Gastroesophageal sphincter (tissue), 4 donors: Measurements from ENCODE around the gene ZNF30. TPM values are rescaled to one million over a fixed set of nuclear protein-coding genes. Genes with fewer than 3 reads are reported as not detected.
"Not testable (repeated sequence)": the region's sequence is repeated elsewhere in the genome, so short reads cannot be mapped to it uniquely, and the experiment has no call there.

Experiments
- ATAC-seq: fragments of 150-250 bp; one replicate; pipeline ENCODE4 v1.9.1; 2016; ENCODE audit warnings: mild to moderate bottlenecking, moderate library complexity
- H3K27ac ChIP-seq, 4 donors: fragments of 200-600 bp; sonication (generic) in 3 of 4; 1 replicate in 3 of 4; 2 replicates in 1 of 4; pipeline ENCODE4 v1.5.1; 2016 to 2019
- H3K27me3 ChIP-seq: fragments of 200-600 bp; sonication (generic); one replicate; pipeline ENCODE4 v1.5.1; 2019
- H3K36me3 ChIP-seq, 2 donors: fragments of 200-600 bp; sonication (generic); one replicate each; pipeline ENCODE4 v1.5.1; 2019; ENCODE audit warnings: control low read depth in 1 of 2
- H3K4me1 ChIP-seq, 3 donors: fragments of 200-600 bp; sonication (generic); 1 replicate in 2 of 3; 2 replicates in 1 of 3; pipeline ENCODE4 v1.5.1; 2016 to 2019; ENCODE audit warnings: control low read depth in 2 of 3
- H3K4me3 ChIP-seq, 2 donors: fragments of 200-600 bp; sonication (generic); one replicate each; pipeline ENCODE4 v1.5.1; 2019; ENCODE audit warnings: mild to moderate bottlenecking in 1 of 2, moderate library complexity in 1 of 2
- H3K9me3 ChIP-seq, 3 donors: fragments of 200-600 bp; sonication (generic); one replicate each; pipeline ENCODE4 v1.5.1; 2017 to 2019; ENCODE audit warnings: control low read depth in 2 of 3
- CTCF ChIP-seq, 4 experiments: fragments of 200-600 bp in 2 of 4; fragments of 450-650 bp in 2 of 4; sonication (generic) in 1 of 4; IDR thresholded peaks; one replicate each; pipeline ENCODE4 v1.5.1; 2017 to 2019; ENCODE audit warnings: antibody characterized with exemption in 4 of 4, mild to moderate bottlenecking in 2 of 4, moderate library complexity in 2 of 4
- EP300 ChIP-seq: sonication (generic); formaldehyde crosslinking; IDR thresholded peaks from one replicate; pipeline ENCODE4 v1.6.1; 2017; ENCODE audit warnings: antibody characterized with exemption, mild to moderate bottlenecking
- POLR2A ChIP-seq, 2 donors: fragments of 450-650 bp; IDR thresholded peaks; one replicate each; pipeline ENCODE4 v1.6.1; 2017; ENCODE audit warnings: antibody characterized with exemption in 2 of 2, mild to moderate bottlenecking in 2 of 2, moderate library complexity in 1 of 2
- POLR2AphosphoS5 ChIP-seq: sonication (generic); formaldehyde crosslinking; IDR thresholded peaks from one replicate; pipeline ENCODE4 v1.6.1; 2017; ENCODE audit warnings: antibody characterized with exemption
- WGBS, 2 donors: methylation state at CpG; one replicate each; pipeline ENCODE4 v1.1.5; 2018; ENCODE audit warnings: low coverage in 1 of 2; 5-methylcytosine and 5-hydroxymethylcytosine counted together
- total RNA-seq, 4 donors: library from RNA; depleted of rRNA; stranded (reverse); fragments of >200 nt; gene quantifications; one replicate each; pipeline ENCODE4 v1.1.0, GENCODE V29; 2016

ZNF30 gene
- total RNA-seq, 4 donors from 2014 or later: 0.94 to 2.8 (median 2.4) TPM

GRCh38 chr19:34900245-34900644 is 26.5 kb upstream of the ZNF30 start:
- Histone ChIP-seq H3K27ac (no peak overlapping the region), H3K9me3 (peaks cover 0 to 10% (median 0%) of the 10 kb centered on the region in 3 donors), H3K4me3 (no peak overlapping the region), H3K4me1 (no peaks in the 10 kb centered on the region), H3K27me3 (peaks cover 32% of the 10 kb centered on the region), H3K36me3 (no peaks in the 10 kb centered on the region)
- WGBS, 2 donors: 63 to 89% methylated on average over 2 of the region's 2 CpGs
- no peak for ATAC-seq
- no peak for TF ChIP-seq EP300
- TF ChIP-seq POLR2AphosphoS5: no peak
- TF ChIP-seq POLR2A (IDR thresholded peaks at IDR 0.05): no peak
- TF ChIP-seq CTCF (IDR thresholded peaks at IDR 0.05): no peak

DNA sequence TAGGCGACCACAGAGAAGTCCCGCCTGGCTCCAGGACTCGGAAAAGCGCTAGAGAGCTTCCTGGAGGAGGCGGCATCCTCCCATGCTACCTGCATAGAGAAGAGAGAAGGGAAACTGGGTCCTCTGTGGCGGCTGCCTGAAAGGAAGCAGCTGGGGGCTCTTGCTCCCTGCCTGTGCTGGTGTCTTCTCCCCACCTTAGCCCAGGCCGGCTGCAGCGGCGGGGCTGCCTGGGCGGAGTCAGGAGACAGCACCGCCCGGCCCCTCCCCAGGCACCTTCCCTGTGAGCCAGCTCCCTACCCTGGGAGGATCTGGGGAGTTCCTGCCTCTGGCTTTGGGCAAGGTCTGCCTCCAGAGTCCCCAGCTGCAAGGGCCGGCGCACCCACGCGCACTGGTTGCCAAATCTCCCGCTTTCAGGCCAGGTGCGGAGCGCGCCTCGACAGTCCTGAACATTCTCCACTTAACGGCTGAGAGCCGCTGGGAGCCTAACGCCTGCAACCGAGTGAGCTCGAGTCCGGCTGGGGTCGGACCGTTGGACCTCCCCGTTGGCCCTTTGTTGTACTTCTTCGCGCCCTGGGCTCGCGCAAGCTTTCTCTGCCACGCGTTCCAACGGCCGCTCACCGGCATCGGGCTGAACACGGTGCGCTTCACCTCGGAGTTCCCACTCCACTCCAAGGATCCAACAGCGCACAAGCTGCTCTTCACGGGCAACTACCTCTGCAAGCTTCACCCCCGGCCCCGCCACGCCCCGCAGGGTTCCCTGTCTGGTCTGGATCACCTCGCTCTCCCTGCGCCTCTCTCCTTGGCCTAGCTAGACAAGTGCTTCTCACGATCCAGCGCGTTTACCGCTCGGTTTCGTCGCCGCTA is 21.8 kb upstream of the ZNF30 start:
- no peaks in the 10 kb centered on the region for H3K4me1 ChIP-seq
- no peak for ATAC-seq
- no peak overlapping the region for H3K4me3 ChIP-seq
- no peaks in the 10 kb centered on the region for H3K9me3 ChIP-seq
- peaks cover 68% of the 10 kb centered on the region for H3K27me3 ChIP-seq
- H3K27ac ChIP-seq: no peak overlapping the region
- H3K36me3 ChIP-seq: no peaks in the 10 kb centered on the region
- 0 to 3% methylated on average over 7 to 23 of the region's 59 CpGs for WGBS, 2 donors
- TF ChIP-seq POLR2A (IDR thresholded peaks at IDR 0.05): no peak
- TF ChIP-seq POLR2AphosphoS5: no peak
- no peak for TF ChIP-seq CTCF (IDR thresholded peaks at IDR 0.05)
- no peak for TF ChIP-seq EP300

DNA sequence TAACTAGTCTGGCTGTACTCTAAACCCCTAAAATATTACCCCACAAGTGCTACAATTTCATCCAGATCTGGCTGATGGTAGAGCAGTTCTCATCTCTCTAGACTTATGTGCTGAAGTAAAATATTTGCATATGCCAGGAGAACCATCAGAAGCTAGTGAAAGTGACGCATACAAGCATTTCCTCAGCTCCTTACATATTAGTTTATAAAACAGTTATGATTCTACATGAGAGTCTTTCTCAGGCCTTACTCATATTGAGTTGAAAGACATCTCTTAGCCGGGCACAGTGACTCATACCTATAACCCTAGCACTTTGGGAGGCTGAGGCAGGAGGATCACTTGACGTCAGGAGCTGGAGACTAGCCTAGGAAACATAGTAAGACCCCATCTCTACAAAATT is 15.9 kb upstream of the ZNF30 start:
- Histone ChIP-seq H3K27me3 (peaks cover 55% of the 10 kb centered on the region), H3K36me3 (no peaks in the 10 kb centered on the region), H3K9me3 (peaks cover 0 to 17% (median 0%) of the 10 kb centered on the region in 3 donors), H3K27ac (no peak overlapping the region), H3K4me1 (no peaks in the 10 kb centered on the region), H3K4me3 (no peak overlapping the region)
- 89 to 95% methylated on average over 2 of the region's 3 CpGs for WGBS, 2 donors
- ATAC-seq: no peak
- TF ChIP-seq EP300 (no peak), POLR2AphosphoS5 (no peak), CTCF (IDR thresholded peaks at IDR 0.05) (no peak), POLR2A (IDR thresholded peaks at IDR 0.05) (no peak)

- not testable (repeated sequence) for H3K4me3 ChIP-seq, ATAC-seq, H3K36me3 ChIP-seq, H3K27me3 ChIP-seq, H3K4me1 ChIP-seq, H3K27ac ChIP-seq
- H3K9me3 ChIP-seq: peaks cover 0 to 38% (median 0%) of the 10 kb centered on the region in 3 donors
- 65 to 96% methylated on average over 3 of the region's 3 CpGs for WGBS, 2 donors
These were observed 9.6 kb upstream of the ZNF30 start for GRCh38 chr19:34917144-34917543.

DNA sequence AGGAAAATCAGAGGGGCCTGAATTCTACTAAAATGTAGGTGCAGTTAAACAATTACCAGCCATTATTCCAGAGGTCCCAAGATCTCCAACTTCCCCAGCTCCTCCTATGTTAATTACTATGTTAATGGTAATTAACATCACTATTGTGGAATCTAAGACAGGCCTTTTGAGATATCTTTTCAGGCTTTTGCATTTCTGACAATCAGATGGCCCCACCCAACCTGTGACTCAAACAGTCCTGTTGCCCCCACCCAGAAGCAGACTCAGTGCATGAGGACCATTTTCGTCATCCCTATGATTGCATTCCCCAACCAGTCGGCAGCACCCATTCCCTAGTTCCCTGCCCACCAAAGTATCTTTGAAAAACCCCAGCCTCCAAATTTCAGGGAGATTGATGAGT is 8.5 kb upstream of the ZNF30 start:
- no peaks in the 10 kb centered on the region for H3K4me1 ChIP-seq
- peaks cover 0 to 32% (median 0%) of the 10 kb centered on the region in 3 donors for H3K9me3 ChIP-seq
- no peak overlapping the region for H3K4me3 ChIP-seq
- 80 to 85% methylated on average over 2 of the region's 2 CpGs for WGBS, 2 donors
- TF ChIP-seq POLR2A (IDR thresholded peaks at IDR 0.05): no peak
- TF ChIP-seq CTCF (IDR thresholded peaks at IDR 0.05): no peak
- TF ChIP-seq POLR2AphosphoS5: no peak
- TF ChIP-seq EP300: no peak
- ATAC-seq: no peak
- no peak overlapping the region for H3K27ac ChIP-seq
- no peaks in the 10 kb centered on the region for H3K36me3 ChIP-seq
- peaks cover 4% of the 10 kb centered on the region for H3K27me3 ChIP-seq

DNA sequence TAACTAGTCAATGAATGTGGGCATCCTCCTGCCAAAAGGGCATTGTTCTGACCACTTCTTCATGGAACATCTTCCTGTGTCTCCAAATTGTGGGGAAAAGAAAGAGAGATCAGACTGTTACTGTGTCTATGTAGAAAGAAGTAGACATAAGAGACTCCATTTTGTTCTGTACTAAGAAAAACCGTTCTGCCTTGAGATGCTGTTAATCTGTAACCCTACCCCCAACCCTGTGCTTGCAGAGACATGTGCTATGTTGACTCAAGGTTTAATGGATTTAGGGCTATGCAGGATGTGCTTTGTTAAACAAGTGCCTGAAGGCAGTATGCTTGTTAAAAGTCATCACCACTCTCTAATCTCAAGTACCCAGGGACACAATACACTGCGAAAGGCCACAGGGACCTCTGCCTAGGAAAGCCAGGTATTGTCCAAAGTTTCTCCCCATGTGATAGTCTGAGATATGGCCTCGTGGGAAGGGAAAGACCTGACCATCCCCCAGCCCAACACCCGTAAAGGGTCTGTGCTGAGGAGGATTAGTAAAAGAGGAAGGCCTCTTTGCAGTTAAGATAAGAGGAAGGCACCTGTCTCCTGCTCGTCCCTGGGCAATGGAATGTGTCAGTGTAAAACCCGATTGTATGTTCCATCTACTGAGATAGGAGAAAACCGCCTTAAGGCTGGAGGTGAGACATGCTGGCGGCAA is 6.5 kb upstream of the ZNF30 start:
- H3K27ac ChIP-seq, ATAC-seq, H3K36me3 ChIP-seq, H3K27me3 ChIP-seq, H3K4me1 ChIP-seq, H3K4me3 ChIP-seq: not testable (repeated sequence)
- 54 to 69% methylated on average over 5 of the region's 8 CpGs for WGBS, 2 donors
- peaks cover 0 to 26% (median 0%) of the 10 kb centered on the region in 3 donors for H3K9me3 ChIP-seq
